Naive thymus-derived CD8-positive, alpha-beta T cell (primary cell): ENCODE measurements around the gene SNRNP200. TPM values are rescaled to one million over a fixed set of nuclear protein-coding genes. Genes with fewer than 3 reads are reported as not detected.
A peak's percentile ranks its signal among the peaks of the same experiment; 100 is the strongest.

ENCODE experiments used
- ATAC-seq, 2 donors: fragments of 150-1000 bp; cut with Tn5 transposase in 1 of 2; sonication (Bioruptor Pico), chemical (Tn5 transposase) in 1 of 2; 1 replicate in 1 of 2; 2 replicates in 1 of 2; pipeline ENCODE4 v1.10.0; 2021; ENCODE audit warnings: mild to moderate bottlenecking in 2 of 2, moderate library complexity in 2 of 2
- POLR2A ChIA-PET: fragments of 350-600 bp; sonication (Branson Sonifier 250); formaldehyde crosslinking; loops from one replicate; lab custom pipeline; 2021; ENCODE audit warnings: antibody characterized with exemption; lab: Charles Lee
- DNase-seq, 10 donors: peaks; one replicate each; pipeline versions ENCODE4 v3.0.0 to v3.0.0-alpha.2; 2020 to 2022
- H3K27ac Mint-ChIP-seq, 10 donors: one replicate each; pipeline ENCODE4 v1.8.0; 2020 to 2022; ENCODE audit warnings: mild to moderate bottlenecking in 10 of 10, mixed read lengths in 10 of 10, moderate library complexity in 4 of 10, inconsistent platforms in 1 of 10
- H3K27me3 Mint-ChIP-seq, 5 donors: one replicate each; pipeline ENCODE4 v1.8.0; 2021 to 2022; ENCODE audit warnings: mixed read lengths in 5 of 5
- H3K36me3 Mint-ChIP-seq, 3 donors: one replicate each; pipeline ENCODE4 v1.8.0; 2020 to 2022; ENCODE audit warnings: mixed read lengths in 3 of 3, mild to moderate bottlenecking in 2 of 3, inconsistent platforms in 1 of 3
- H3K4me1 Mint-ChIP-seq, 4 donors: one replicate each; pipeline ENCODE4 v1.8.0; 2021 to 2022; ENCODE audit warnings: mixed read lengths in 4 of 4
- H3K4me3 Mint-ChIP-seq, 10 donors: one replicate each; pipeline ENCODE4 v1.8.0; 2020 to 2022; ENCODE audit warnings: mild to moderate bottlenecking in 10 of 10, mixed read lengths in 10 of 10, moderate library complexity in 6 of 10, inconsistent platforms in 1 of 10
- H3K9me3 Mint-ChIP-seq, 9 donors: one replicate each; pipeline ENCODE4 v1.8.0; 2020 to 2022; ENCODE audit warnings: mixed read lengths in 9 of 9, mild to moderate bottlenecking in 3 of 9, inconsistent platforms in 1 of 9, moderate library complexity in 1 of 9
- polyA plus RNA-seq, 3 donors: library from polyadenylated mRNA; unstranded; fragments of 300-500 nt; fragmentation: Illumina TruSeq; gene quantifications; one replicate each; pipeline ENCODE4 v1.2.3, GENCODE V29; 2021
- total RNA-seq, 8 experiments: library from RNA in 2 of 8; stranded (reverse) in 2 of 8; gene quantifications; one replicate each; pipeline ENCODE4 v1.2.3 and lab custom pipeline; 2021 to 2026

SNRNP200 gene
- total and polyA plus RNA-seq, 5 experiments from 2014 or later = 61.8 to 246 (median 111) TPM

DNA sequence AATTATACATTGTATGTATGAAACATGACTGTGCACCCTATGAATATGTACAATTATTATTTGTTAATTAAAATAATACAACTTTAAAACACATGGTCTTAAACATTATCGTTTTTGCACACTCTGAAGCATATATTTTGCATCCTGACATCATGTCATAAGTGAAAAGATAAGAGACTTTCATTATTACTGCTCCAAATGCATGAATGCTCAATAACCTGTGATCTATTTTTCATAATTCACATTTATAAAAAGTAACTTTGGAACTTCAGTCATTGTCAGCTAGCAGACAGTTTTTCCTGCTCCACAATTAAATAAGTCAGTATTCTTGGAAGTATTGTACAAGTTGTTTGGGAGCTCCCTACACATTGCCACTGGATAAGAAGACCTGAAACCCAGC lies 18.5 kb upstream of the SNRNP200 start:
- ATAC-seq = no peak
- no peak for DNase-seq
- Mint-ChIP-seq H3K4me1 (peaks cover 25 to 62% (median 55%) of the 10 kb centered on the region in 4 donors), H3K36me3 (peaks cover 0 to 6% (median 0%) of the 10 kb centered on the region in 3 donors), H3K27me3 (no peaks in the 10 kb centered on the region), H3K27ac (peak overlapping the region in 2 of 10 donors; percentile 36 to 49), H3K4me3 (peak overlapping the region in 7 of 10 donors; percentile 27 to 94 (median 88)), H3K9me3 (no peaks in the 10 kb centered on the region)
- POLR2A ChIA-PET = interaction anchor here (1.0 to 3.6 kb wide), 4 partner anchors 8 to 34 kb away, joined by 3 to 33 read pairs (median 16); partner anchors contain the start of genes NCAPH and SNRNP200

DNA sequence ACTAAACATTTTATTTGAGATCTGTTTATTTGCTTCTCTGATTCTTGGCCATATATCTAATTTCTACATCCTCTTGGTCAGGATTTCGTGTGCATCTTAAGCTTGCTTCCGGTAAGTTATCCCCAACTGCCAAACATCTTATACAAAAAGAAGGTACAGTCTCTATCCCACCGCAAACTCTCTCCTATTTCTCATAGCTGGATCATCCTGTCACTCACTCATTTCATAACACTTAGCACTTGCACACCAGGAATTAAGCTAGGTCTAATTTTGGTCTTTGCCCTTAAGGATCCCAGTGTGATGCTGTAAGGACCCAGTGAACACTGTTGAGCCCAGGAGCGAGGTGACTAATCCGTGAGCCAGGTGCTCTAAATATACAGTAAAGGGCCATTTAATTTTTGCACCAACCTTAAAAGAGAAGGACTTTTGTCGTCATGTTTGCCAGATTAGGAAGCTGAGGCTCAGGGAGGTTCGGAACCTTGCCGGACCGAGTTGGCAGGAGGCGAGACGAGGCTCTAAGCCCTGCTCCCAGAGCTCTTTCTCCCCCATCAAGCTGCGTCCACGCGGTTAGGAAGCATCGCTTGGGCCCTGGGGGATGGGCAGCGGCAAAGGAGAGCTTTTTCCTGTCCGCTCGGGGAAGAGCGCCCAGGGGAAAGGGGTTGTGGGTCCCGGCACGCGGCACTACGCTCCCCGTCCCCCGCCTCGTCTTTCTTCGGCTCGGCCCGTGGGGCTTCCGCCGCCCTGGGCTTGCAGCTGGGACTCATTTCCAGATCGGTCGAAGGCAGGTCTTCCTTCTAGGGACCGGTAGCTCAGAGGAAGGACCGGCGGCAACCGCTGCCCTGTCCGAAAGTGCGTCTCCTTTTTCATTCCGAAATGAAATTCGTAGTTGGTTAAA lies 15.6 kb upstream of the SNRNP200 start:
- no peaks in the 10 kb centered on the region for H3K27me3 Mint-ChIP-seq
- H3K4me3 Mint-ChIP-seq = peak overlapping the region; percentile 75 to 94 (median 90)
- H3K27ac Mint-ChIP-seq = peak overlapping the region; percentile 50 to 87 (median 74)
- DNase-seq (peak in 1 of 10 donors; percentile 9), ATAC-seq (peak; percentile 26 to 35)
- peaks cover 25 to 66% (median 60%) of the 10 kb centered on the region in 4 donors for H3K4me1 Mint-ChIP-seq
- no peaks in the 10 kb centered on the region for H3K36me3 Mint-ChIP-seq
- H3K9me3 Mint-ChIP-seq = no peaks in the 10 kb centered on the region
- POLR2A ChIA-PET = interaction anchor here (0.5 to 4.0 kb wide), 19 partner anchors 9 to 1401 kb away, joined by 3 to 59 read pairs (median 4); partner anchors contain the start of genes ARID5A, NCAPH and SNRNP200

DNA sequence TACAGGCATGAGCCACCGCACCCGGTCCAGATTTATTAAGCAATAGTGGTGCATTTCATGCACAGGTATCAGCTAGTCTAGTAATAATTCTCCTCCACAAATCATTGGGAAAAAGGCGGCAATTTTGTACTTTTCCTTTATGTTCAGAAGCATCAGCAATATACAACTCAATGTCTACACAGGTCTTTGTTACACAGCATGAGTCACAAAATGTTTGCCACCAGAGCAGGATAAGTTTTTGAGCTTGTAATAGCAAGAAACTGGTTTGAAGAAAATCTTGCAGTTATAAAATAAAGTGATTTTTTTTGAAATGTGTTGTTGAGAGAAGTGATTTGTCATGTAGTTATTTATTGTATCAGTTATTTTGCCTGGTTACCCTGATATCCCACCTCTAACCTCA lies 15.0 kb upstream of the SNRNP200 start:
- POLR2A ChIA-PET = interaction anchor here (0.7 to 4.0 kb wide), 15 partner anchors 9 to 287 kb away, joined by 3 to 59 read pairs (median 5); partner anchors contain the start of genes ARID5A, NCAPH and SNRNP200
- Mint-ChIP-seq H3K27me3 (no peaks in the 10 kb centered on the region), H3K4me3 (peak overlapping the region; percentile 75 to 94 (median 90)), H3K27ac (peak overlapping the region in 8 of 10 donors; percentile 11 to 87 (median 58)), H3K4me1 (peaks cover 21 to 66% (median 60%) of the 10 kb centered on the region in 4 donors), H3K9me3 (no peaks in the 10 kb centered on the region), H3K36me3 (no peaks in the 10 kb centered on the region)
- no peak for ATAC-seq
- no peak for DNase-seq

DNA sequence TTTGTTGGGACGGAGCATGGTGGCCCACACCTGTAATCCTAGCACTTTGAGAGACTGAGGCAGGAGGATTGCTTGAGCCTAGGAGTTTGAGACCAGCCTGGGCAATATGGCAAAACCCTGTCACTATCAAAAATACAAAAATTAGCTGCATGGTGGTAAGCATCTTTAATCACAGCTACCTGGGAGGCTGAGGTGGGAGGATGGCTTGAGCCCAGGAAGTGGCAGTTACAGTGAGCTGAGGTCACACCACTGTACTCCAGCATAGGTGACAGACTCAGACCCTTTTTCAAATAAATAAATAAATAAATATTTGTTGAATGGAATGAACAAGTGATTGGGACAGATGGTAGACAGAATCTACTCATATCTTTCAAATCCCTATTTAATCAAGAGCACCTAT lies 14.1 kb upstream of the SNRNP200 start:
- H3K4me1 Mint-ChIP-seq = peaks cover 16 to 65% (median 56%) of the 10 kb centered on the region in 4 donors
- ATAC-seq (no peak), DNase-seq (no peak)
- H3K27me3 Mint-ChIP-seq = no peaks in the 10 kb centered on the region
- H3K9me3 Mint-ChIP-seq = no peaks in the 10 kb centered on the region
- POLR2A ChIA-PET = interaction anchor here (0.7 to 4.0 kb wide), 6 partner anchors 8 to 189 kb away, joined by 3 to 59 read pairs (median 6); partner anchors contain the start of genes NCAPH and SNRNP200
- H3K36me3 Mint-ChIP-seq = no peaks in the 10 kb centered on the region
- peak overlapping the region in 1 of 10 donors; percentile 82 for H3K27ac Mint-ChIP-seq
- H3K4me3 Mint-ChIP-seq = peak overlapping the region in 2 of 10 donors; percentile 1 to 18

DNA sequence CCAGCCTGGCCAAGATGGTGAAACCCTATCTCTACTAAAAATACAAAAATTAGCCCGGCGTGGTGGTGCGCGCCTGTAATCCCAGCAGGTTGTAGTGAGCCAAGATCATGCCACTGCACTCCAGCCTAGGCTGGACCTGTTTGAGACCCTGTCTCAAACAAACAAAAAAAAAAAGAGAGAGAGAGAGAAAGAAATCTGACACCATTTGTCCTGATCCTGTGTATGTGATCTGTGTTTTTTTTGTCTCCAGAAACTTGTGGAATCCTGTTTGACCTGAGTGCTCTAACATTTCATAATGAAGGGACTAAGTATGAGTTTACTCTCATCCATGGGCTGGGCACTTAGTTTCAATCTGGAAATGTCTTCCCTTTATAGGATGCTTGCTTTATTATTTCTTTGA lies 13.4 kb upstream of the SNRNP200 start:
- POLR2A ChIA-PET = interaction anchor here (0.7 kb wide), 2 partner anchors 13 to 174 kb away, joined by 3 read pairs; no protein-coding TSS in a partner anchor
- H3K36me3 Mint-ChIP-seq = no peaks in the 10 kb centered on the region
- peak overlapping the region in 3 of 10 donors; percentile 23 to 82 (median 67) for H3K27ac Mint-ChIP-seq
- H3K27me3 Mint-ChIP-seq = no peaks in the 10 kb centered on the region
- no peaks in the 10 kb centered on the region for H3K9me3 Mint-ChIP-seq
- H3K4me3 Mint-ChIP-seq = peak overlapping the region in 3 of 10 donors; percentile 1 to 20 (median 4)
- H3K4me1 Mint-ChIP-seq = peaks cover 16 to 60% (median 54%) of the 10 kb centered on the region in 4 donors
- DNase-seq (no peak), ATAC-seq (no peak)

DNA sequence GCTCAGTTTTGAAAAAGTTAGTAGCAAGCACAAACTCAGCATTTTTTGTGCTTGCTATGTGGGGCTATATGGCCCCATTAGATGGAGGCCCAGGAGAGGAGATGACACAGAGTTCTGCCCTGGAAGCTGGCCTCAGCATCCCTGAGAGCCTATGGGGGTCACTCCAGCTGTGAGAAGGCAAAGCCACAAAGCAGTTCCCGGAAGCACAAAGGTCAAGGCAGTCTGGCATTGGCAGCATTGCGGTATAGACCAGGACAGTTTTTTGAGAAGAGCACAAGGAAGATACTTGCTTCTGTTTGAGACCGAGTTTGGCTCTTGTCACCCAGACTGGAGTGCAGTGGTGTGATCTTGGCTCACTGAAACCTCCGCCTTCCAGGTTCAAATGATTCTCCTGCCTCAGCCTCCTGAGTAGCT lies 12.2 kb upstream of the SNRNP200 start:
- no peaks in the 10 kb centered on the region for H3K9me3 Mint-ChIP-seq
- H3K27ac Mint-ChIP-seq = peak overlapping the region in 5 of 10 donors; percentile 35 to 79 (median 67)
- no peak for ATAC-seq
- no peak for DNase-seq
- H3K27me3 Mint-ChIP-seq = no peaks in the 10 kb centered on the region
- peaks cover 16 to 52% (median 48%) of the 10 kb centered on the region in 4 donors for H3K4me1 Mint-ChIP-seq
- POLR2A ChIA-PET = interaction anchor here (1.4 kb wide), 1 partner anchor 12 kb away, joined by 5 read pairs; the partner anchor contains the start of gene SNRNP200
- H3K4me3 Mint-ChIP-seq = peak overlapping the region in 2 of 10 donors; percentile 37 to 49
- H3K36me3 Mint-ChIP-seq = no peaks in the 10 kb centered on the region

DNA sequence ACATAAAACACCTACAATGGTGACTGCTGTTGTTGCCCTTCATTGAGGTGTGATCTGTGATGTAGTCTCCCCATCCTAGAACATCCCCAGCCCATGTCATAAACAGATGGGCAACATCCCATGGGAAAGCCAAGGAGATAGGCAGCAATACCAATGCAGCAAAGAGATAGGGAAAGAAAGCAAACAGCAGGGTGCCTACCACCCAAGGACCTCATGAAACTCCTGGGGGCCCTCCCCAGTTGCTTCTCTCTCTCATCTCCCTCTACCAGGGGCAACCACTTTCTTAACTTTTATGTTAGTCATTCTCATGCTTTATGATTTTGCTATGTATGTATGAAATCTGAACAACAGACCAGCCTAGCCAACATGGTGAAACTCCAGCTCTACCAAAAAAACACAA lies 11.7 kb upstream of the SNRNP200 start:
- peaks cover 16 to 50% (median 46%) of the 10 kb centered on the region in 4 donors for H3K4me1 Mint-ChIP-seq
- H3K27ac Mint-ChIP-seq = peak overlapping the region in 6 of 10 donors; percentile 7 to 82 (median 73)
- peak overlapping the region in 1 of 10 donors; percentile 32 for H3K4me3 Mint-ChIP-seq
- no peaks in the 10 kb centered on the region for H3K27me3 Mint-ChIP-seq
- H3K9me3 Mint-ChIP-seq = no peaks in the 10 kb centered on the region
- no peak for ATAC-seq
- DNase-seq = no peak
- no peaks in the 10 kb centered on the region for H3K36me3 Mint-ChIP-seq
- POLR2A ChIA-PET = interaction anchor here (0.9 to 1.8 kb wide), 3 partner anchors 8 to 12 kb away, joined by 3 to 7 read pairs (median 5); partner anchors contain the start of genes ITPRIPL1 and SNRNP200

DNA sequence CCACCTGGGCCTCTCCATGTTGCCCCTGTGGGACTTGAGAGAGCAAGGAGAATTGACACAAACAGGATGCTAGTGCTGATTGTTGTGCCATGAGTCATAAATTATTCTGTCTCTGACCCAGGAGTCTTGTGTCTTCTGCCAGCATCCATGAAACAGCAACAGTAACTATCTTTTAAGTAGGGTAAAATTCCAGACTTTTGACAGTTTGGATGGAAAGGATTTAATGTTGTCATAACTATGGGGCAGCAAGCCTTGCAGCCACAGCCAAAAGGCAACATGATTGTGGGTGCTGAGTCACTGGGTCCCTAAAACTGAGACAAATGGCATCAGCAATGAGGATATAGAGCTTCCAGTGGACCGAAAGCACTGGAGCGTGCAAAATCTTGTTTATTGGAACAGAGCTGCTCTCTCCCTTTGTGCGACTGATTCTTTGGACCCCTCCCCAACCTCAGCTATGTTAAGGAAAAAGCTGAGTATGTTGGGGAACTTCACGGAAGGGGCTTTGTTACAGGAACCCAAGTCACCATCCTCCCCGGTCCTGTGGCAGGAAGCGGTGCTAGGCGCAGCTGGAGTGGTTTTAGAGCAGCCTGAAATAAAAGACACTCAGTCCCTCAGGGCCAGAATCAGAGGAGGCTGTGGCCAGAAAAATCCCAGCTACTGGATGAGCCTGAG lies 10.2 kb upstream of the SNRNP200 start:
- H3K4me3 Mint-ChIP-seq = peak overlapping the region; percentile 33 to 66 (median 55)
- H3K9me3 Mint-ChIP-seq = no peaks in the 10 kb centered on the region
- DNase-seq (peak in 3 of 10 donors; percentile 7 to 25 (median 24)), ATAC-seq (peak; percentile 71 to 73)
- peaks cover 12 to 43% (median 35%) of the 10 kb centered on the region in 4 donors for H3K4me1 Mint-ChIP-seq
- peak overlapping the region in 9 of 10 donors; percentile 49 to 92 (median 75) for H3K27ac Mint-ChIP-seq
- POLR2A ChIA-PET = interaction anchor here (1.2 to 1.8 kb wide), 2 partner anchors 9 to 10 kb away, joined by 7 to 15 read pairs; partner anchors contain the start of gene ITPRIPL1
- H3K36me3 Mint-ChIP-seq = no peaks in the 10 kb centered on the region
- no peaks in the 10 kb centered on the region for H3K27me3 Mint-ChIP-seq

DNA sequence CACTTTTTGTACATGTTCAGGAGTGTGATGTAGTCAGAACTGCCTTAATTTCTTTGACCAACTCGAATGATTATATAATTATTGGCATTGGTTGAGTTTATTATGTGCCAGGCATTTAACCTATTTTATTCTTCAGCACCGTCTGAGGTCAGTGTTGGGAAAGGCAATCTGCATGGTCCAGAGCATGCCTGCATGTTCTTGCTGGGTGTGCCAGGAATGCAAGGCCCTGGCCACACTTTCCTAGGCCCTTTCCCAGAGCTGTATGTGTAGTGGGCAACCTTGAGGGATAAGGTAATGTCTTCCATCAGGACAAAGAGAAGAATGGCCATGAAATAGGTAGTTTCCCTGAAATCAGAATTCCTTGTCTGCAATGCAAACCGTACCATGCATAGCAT lies 9.7 kb upstream of the SNRNP200 start:
- DNase-seq = no peak
- no peaks in the 10 kb centered on the region for H3K9me3 Mint-ChIP-seq
- H3K36me3 Mint-ChIP-seq = no peaks in the 10 kb centered on the region
- H3K4me1 Mint-ChIP-seq = peaks cover 11 to 38% (median 33%) of the 10 kb centered on the region in 4 donors
- POLR2A ChIA-PET = interaction anchor here (0.7 to 1.8 kb wide), 3 partner anchors 8 to 1388 kb away, joined by 6 to 15 read pairs (median 7); partner anchors contain the start of gene ITPRIPL1
- peak overlapping the region in 6 of 10 donors; percentile 2 to 92 (median 81) for H3K27ac Mint-ChIP-seq
- ATAC-seq = no peak
- H3K27me3 Mint-ChIP-seq = no peaks in the 10 kb centered on the region
- H3K4me3 Mint-ChIP-seq = peak overlapping the region in 5 of 10 donors; percentile 33 to 66 (median 58)

DNA sequence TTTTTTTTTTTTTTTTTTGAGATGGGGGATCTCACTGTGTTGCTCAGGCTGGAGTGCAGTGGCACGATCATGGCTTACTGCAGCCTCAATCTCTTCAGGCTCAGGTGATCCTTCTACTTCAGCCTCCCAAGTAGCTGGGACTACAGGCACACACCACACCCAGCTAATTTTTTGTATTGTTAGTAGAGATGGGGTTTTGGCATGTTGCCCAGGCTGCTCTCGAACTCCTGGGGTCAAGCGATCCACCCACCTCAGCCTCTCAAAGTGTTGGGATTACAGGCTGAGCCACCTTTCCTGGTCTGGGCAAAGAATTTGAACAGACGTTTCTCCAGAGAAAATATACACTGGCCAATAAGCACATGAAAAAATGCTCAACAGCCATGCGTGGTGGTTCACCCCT lies 2.9 kb upstream of the SNRNP200 start:
- H3K4me3 Mint-ChIP-seq = no peak overlapping the region
- peaks cover 0 to 20% (median 8%) of the 10 kb centered on the region in 3 donors for H3K36me3 Mint-ChIP-seq
- DNase-seq (no peak), ATAC-seq (no peak)
- H3K27me3 Mint-ChIP-seq = no peaks in the 10 kb centered on the region
- H3K4me1 Mint-ChIP-seq = peaks cover 14 to 38% (median 32%) of the 10 kb centered on the region in 4 donors
- H3K27ac Mint-ChIP-seq = peak overlapping the region in 1 of 10 donors; percentile 47
- no peaks in the 10 kb centered on the region for H3K9me3 Mint-ChIP-seq
- POLR2A ChIA-PET = interaction anchor here (0.7 to 5.8 kb wide), 5 partner anchors 13 to 121 kb away, joined by 3 to 59 read pairs (median 7); partner anchors contain the start of genes ITPRIPL1 and NCAPH

DNA sequence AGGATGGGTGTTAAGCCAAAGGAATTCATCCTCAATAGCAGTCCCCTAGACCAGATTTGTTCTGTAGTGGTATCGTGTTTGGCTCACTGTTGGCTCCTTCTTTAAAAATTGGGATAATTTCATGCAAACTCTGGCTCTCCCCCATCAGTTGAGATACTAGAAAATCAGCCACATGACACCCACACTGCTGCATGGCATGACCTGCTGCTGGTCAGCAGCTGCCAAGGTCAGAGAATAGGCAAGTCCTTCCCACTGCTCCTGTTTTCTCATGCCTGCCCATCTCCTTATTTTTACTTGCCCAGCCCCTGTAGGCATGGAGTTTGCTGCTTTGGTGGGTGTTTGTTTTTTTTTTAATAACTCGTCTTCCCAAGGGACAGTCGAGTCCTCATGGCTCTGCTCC lies 1.0 kb upstream of the SNRNP200 start:
- ATAC-seq (no peak), DNase-seq (no peak)
- Mint-ChIP-seq H3K4me3 (peak overlapping the region; percentile 94 to 100 (median 99)), H3K36me3 (peaks cover 0 to 39% (median 21%) of the 10 kb centered on the region in 3 donors), H3K4me1 (peaks cover 28 to 57% (median 50%) of the 10 kb centered on the region in 4 donors), H3K9me3 (no peaks in the 10 kb centered on the region), H3K27ac (peak overlapping the region; percentile 98 to 100 (median 100)), H3K27me3 (no peaks in the 10 kb centered on the region)
- POLR2A ChIA-PET = interaction anchor here (1.0 to 5.8 kb wide), 16 partner anchors 9 to 232 kb away, joined by 3 to 59 read pairs (median 6); partner anchors contain the start of genes ARID5A, ITPRIPL1 and NCAPH
